ENCODE results near the gene KRCC1.

DNA sequence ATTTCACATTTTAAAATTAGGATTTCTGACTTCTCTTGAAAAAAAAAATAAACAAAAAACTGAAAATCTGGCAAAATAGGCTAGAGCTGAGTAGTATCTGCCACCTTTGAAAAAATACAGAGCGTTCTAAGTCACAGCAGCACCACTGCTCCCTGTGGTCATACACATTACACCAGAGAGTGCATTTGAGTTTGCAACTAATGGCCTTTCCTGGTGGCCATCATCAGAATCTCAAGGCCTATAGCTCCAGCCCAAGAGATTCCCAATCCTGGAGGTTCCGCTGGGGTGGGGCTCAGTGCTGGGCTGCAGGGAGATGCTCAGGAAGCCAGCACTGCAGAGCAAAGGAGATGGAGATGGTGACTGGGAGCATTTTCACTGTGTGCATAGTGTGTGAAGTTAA lies 29.5 kb upstream of the KRCC1 start:
- TF ChIP-seq, protein P1, sequence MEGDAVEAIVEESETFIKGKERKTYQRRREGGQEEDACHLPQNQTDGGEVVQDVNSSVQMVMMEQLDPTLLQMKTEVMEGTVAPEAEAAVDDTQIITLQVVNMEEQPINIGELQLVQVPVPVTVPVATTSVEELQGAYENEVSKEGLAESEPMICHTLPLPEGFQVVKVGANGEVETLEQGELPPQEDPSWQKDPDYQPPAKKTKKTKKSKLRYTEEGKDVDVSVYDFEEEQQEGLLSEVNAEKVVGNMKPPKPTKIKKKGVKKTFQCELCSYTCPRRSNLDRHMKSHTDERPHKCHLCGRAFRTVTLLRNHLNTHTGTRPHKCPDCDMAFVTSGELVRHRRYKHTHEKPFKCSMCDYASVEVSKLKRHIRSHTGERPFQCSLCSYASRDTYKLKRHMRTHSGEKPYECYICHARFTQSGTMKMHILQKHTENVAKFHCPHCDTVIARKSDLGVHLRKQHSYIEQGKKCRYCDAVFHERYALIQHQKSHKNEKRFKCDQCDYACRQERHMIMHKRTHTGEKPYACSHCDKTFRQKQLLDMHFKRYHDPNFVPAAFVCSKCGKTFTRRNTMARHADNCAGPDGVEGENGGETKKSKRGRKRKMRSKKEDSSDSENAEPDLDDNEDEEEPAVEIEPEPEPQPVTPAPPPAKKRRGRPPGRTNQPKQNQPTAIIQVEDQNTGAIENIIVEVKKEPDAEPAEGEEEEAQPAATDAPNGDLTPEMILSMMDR (IDR thresholded peaks at IDR 0.05 in 4 of 5, conservative IDR thresholded peaks at IDR 0.05 in 1 of 5), result no peak
- no peak for TF ChIP-seq POLR2A (IDR thresholded peaks at IDR 0.05)
